Stimulated activated CD4-positive, alpha-beta T cell treated with anti-CD3 and anti-CD28 coated beads, Interleukin-15, amount 100 ng/mL, for 24 hours (primary cell): ENCODE measurements around the gene PRELID2.

Experiments
- DNase-seq: peaks from one replicate; pipeline ENCODE4 v3.0.0-alpha.2; 2020

Gene PRELID2

DNA sequence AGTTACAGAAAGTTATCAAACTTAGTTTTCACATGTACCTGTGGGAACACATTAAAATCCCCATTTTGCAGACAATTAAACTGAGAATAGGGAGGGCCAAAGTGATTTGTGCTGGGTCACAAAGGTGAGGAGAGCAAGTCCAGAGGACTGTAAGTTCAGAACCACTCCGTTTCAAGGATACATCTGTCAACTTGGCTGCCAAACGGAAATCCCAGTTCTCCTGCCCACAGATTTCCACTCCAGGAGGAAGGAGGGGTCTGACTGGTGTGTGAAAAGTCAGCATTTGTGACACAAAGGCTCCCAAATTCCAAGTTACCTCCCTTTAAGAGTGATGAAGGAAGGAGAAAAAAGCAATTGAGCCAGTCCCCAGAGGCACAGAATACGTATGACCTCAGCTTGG is 42.3 kb downstream of the PRELID2 start:
- DNase-seq: no peak

DNA sequence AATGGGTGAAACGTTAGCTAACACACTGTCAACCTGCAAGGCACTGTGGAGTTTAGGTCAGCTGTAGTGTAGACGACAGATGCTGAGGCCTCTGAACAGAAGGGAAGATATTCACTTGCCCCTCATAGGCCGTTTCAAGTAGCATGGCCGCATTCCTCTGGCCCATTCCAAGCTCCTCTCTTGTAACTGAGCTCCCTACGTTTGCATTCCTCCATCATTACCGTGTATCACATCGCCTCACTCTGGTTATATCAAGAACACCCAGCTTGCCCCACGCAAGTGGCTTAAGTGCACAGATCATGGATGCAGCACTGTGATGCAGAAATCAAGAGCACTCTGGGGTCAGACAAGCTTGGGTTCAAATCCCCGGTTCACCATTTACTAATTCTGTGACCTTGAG is 43.3 kb downstream of the PRELID2 start:
- no peak for DNase-seq

DNA sequence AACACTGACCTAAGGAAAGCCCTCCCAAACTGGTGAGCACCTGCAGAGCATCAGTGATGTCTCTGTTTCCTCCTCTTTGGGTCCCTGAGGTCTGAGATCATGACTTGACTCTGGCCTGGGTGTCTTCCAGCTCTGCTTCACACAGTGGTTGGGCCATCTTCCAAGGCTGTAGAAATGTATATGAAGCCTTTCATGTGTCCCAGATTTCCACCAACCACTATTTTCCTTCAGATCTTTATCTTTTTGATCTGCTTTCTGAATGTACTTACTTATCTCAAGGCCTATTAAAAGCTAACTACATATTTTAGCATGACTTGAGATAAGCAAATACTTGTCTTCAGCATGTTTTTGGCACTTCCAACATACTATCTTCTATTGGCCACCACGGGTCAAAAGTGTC is 47.1 kb downstream of the PRELID2 start:
- no peak for DNase-seq

DNA sequence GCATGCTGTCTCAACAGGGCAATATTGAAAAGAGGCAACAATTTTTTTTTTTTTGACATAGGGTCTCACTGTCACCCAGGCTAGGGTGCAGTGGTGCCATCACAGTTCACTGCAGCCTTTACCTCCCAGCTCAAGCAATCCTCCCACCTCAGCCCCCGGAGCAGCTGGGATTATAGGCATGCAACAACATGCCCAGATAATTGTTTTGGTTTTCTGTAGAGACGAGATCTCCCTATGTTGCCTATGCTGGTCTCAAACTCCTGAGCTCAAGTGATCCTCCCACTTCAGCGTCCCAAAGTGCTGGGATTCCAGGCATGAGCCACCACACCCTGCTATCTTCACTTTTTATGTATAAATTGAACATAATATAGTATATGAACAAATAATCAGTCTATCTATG is 47.6 kb downstream of the PRELID2 start:
- DNase-seq: no peak

DNA sequence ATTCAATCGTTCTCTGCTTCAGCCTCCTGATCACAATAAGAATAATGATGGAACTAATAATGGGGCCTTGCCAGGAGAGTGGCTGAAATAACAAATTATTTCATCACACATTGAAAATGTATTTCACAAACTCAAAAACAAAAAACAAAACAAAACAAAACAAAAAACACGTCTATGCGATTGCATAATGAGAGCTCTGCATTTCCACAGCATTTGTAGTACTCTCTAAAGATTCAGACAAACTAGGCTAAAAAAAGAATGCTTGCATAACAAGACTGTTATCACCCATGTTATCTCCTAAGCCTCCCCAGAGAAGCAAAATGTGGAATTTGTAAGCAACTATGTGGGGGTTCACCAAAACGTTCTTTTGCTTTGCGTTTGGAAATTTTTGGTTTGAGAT is 48.1 kb downstream of the PRELID2 start:
- DNase-seq: no peak

DNA sequence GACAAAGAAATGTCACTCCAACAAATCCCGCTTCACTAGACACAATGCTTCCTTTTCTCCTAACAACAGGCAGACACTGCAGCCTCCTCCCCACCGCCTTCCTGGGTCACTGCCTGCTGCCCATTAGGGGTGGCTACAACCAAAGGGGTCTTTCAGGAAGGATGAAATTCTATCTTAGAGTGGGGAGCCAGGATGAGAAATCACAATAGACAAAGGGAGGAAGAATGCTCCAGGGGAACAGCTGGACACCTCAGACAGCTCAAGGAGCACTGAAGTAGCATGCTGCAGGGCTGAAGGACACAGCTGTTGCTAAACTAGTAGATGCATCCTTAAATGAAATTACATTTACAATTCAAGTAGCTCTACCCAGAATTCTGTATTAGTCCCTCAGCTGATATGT is 54.2 kb downstream of the PRELID2 start:
- DNase-seq: no peak

DNA sequence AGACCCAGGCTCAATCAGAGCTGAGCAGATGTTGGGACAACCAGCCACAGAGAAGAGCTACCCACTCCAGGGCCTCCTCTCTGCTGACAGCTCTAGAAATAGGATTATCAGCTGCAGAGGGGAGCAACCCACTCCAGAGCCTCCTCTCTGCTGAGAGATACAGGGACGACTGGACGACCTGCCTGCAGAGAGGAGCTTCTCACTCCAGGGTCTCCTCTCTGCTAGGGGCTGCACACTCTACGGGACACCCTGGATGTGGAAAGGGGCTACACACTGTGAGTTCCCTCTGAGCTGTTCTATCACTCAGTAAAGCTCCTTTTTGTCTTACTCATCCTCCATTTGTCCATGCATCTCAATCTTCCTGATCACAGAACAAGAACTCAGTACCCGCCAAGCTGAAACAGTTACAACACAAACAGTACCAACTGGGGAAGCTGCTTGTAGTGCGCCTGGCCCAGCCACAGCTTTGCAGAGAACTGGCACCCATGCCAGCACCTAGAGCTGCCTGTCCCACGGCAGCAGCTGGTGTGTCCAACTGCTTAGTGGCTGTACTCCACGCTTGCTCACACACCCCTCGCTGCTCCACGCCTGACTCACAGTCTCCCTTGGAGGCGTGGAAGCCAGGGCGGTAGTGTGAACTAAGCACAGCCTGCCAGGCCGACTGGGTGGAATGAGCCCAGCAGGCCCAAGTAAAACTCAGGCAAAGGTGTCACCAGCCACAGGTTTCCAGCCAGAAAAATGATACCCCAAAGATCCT is 56.8 kb downstream of the PRELID2 start:
- DNase-seq: no peak

DNA sequence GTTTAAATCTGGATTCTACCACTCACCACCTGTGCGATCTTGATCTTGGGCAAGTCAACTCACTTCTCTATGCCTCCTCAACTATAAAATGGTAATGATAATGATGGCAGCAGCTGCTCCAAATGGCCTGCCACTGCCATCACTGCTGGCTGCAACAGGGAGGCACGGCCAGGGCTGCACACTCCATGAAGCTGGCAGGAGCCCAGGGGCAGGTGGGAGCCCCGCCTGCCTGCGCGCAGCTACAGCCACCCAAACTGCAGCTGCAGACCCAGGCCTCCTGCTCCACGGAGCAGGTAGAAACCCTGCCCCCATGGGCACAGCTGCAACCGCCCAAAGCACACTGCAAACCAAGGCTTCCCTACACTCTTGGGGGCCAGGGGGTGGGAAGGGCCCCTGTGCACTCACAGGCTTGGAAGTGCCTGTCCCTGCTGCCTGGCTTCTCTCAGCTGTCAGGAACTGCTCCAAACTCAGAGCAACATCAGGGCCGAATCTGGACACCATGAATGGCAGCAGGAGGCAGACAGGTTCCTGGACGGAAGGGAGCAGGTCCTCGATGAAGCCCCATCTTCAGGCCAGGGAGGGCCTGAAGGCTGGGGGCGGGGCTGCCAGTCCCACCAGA is 57.6 kb downstream of the PRELID2 start:
- DNase-seq: no peak

DNA sequence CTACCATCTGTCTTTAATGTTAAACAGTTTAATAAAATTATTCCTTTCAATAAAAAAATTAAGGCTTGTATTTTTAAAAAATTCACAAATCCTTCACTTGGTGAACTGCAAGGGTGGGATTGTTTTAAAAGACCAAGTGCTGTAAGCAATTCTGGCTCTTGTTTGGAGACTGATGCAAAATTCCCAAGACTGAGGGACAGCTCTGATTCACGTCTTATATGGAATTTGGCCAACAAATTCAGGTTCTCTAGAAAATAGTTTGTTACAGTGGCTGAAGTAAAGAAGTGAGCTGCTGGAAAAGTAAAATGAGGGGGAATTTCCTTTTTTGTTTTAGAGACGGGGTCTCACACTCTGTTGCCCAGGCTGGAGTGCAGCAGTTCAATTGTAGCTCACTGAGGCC is 58.3 kb downstream of the PRELID2 start:
- DNase-seq: no peak

DNA sequence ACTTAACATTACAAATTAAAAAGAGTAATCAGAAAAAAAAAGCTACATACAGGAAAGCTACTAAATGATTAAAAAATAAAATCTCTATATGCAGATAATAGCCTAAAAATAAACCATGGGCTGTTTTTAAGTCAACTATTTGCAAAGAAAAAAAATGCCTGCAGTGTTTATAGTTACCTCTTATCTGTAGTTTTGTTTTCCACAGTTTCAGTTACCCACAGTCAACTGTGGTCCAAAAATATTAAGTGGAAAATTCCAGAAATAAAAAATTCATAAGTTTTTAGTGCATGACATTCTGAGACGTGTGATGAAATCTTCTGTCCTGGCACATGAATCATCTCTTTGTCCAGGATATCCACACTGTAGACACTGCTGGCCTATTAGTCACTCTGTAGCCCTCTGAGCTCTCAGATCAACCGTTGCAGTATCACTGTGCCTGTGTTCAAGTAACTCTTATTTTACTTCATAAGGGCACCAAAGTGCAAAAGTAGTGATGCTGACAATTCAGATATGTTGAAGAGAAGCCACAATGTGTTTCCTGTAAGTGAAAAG is 59.2 kb downstream of the PRELID2 start:
- no peak for DNase-seq

DNA sequence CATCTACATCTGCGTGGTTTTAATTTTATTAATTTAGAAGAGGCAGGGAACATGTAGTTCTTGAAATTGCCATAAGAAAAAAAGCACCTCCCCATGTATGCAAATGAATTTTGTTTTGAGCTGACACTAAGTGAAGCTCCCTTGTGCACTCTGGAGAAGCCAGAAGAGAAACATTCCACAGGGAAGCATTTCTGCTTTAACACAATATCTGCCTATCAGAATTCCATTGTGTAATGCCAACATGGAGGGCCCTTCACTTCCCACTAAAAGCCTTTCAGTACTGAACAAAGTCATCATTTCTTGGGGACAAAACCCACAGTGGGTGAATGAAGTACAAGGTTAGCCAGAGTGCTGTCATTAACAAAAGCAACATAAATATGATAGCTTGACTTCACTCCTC is 59.7 kb downstream of the PRELID2 start:
- no peak for DNase-seq

DNA sequence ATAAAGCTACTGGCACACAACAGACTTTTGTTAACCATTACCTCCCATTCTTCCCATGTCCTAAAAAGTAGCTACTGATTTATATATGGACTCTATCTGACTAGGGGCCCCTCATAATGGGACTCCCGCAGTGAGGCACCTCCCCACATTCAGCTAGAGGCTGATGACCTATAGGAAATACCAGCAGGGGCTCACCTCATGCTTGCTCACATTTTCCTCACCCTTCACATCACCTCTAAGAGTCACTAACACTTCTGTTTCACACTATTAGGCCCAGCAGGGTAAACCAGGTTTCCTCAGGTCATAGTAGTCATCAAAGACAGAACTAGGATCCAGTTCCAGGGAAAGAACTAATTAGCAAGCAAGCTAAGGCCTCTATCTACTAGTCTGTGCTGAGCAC is 60.7 kb downstream of the PRELID2 start:
- no peak for DNase-seq

DNA sequence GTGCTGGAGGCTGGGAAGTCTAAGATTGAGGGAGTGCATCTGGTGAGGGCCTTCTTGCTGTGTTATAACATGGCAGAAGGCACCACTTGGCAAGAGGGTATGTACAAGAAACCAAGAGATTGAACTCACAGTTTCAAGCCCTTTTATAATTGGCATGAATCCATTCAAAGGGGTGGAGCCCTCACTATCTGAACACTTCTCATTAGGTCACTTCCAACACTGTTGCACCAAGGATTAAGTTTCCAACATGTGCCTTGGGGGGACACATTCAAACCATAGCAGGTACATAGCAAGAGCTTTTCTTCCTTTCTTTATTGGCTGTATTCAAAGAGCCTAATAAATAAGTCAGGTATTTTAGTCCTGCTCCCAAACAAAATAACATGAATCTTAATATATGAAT is 62.7 kb downstream of the PRELID2 start:
- DNase-seq: no peak

DNA sequence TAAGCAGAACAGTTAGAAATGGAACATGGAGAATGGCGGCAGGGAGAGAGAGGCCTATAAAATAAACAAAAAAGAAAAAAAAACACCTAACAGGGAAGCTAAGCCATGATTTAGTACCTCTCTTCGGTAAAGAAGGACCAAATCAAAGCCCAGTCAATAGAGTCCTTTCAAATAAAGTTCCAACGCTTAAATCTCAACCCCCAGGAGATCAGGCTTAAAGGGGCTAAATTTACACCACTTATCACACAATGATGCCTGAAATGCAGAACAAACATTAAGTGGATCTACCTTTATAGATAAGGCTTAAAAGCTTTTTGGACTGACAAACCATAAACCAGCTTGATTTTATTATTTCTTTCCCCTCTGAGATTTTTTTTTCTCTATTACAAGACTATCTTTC is 66.3 kb downstream of the PRELID2 start:
- DNase-seq: no peak

DNA sequence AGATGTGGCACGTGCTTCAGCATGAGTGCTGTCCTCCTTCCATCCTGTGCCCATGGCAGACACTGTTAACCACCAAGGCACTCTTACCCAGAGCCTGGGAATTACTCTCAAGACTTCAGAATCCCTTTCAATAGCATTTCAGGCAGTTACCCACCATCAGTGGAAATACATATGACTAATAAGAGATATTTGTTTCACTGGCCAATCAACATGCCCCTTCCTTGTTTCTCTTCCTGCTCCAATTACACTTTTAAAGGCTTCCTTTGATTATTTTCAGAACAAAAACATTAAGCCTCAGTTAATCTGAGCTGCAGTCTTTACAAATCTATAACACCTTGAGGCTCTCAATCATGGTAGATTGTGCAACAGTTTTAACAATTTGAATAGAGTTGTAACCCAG is 70.8 kb downstream of the PRELID2 start:
- no peak for DNase-seq

DNA sequence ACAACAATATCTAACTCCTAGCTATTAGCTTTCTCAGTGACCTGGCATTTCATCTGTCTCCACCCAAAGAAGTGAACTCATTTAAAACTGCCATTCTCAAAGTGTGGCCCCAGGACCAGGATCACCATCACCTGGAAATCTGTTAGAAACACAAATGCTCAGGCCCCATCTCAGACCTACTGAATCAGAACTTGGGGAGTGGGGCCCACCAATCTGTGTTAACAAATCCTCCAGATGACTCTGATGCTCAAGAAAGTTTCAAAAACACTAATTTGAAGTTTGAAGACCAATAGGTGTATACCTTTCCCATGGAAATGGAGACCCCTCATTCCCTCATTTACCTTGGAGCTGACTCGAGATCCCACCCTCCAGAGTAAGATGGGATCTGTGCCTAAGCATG is 72.3 kb downstream of the PRELID2 start:
- no peak for DNase-seq

DNA sequence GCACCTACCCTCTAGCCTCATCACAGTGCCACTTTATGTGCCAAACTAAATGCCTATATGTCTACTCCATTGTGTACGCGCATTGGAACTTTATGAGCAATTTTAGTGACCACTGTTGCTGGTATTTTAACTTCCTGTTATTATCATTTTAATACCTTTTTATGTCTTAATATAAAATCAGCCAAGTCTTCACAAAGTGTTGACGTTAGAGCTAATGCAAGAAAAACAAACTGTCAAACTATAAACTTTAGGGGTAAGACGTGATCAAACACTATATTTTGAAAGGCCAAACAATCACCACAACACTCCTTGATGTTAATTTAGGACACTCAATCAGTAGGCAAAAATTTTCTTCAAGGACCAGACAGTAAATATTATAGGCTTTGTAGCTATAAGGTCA is 73.9 kb downstream of the PRELID2 start:
- no peak for DNase-seq

DNA sequence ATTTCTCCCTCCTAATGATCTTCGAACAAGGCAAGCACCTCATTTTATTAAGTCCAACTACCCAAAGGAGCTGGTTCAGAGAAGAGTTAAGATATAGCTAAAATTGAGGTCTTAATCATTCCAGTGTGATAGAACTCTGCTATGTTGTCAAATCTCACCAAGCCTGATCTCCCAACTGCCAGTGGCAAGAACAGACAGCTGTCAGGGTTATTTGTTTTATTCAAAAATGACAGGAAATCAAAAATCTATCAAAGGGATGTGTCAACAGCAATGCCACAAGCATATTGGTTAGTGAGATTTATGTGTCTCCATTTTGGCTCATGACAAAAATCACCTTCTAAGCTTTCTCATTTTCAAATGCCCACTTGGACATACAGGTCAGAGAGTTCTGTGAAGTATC is 74.5 kb downstream of the PRELID2 start:
- no peak for DNase-seq

DNA sequence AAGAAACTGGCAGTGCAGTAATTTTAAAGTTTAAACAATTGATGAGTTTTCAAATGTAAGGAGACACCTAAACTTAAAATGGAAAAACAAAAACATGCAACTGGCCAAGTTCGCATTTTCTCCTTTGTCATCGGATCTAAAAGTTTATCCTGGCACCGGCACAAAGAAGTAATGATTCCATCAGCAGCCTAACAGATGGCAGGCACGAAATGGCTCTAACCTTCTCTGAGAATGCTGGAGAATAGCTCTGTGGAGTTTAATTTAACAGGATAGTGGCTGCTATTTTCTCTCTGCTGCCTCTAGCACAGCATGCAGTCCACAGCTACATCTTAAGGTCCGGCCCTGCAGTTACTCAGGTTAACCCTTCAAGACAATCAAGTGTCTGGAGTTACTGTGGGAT is 82.2 kb downstream of the PRELID2 start:
- no peak for DNase-seq

DNA sequence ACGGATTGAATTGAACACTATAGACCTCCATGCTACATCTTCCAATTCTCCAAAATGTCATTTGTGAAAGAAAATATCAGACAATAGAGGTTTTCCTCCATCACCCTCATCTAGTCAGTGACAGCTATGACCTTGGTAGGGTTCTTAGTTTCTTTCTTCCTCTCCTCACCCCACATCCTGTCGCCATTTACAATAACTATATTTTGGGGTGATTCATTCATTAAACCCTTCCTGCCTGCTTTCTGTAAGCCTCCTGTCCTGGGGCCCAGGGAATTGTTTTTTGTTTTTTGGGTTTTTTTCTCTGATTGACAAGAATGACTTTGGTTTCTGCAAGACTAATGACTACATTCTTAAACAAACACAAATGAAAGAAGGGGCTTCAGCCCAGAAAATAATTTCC is 82.6 kb downstream of the PRELID2 start:
- DNase-seq: no peak

DNA sequence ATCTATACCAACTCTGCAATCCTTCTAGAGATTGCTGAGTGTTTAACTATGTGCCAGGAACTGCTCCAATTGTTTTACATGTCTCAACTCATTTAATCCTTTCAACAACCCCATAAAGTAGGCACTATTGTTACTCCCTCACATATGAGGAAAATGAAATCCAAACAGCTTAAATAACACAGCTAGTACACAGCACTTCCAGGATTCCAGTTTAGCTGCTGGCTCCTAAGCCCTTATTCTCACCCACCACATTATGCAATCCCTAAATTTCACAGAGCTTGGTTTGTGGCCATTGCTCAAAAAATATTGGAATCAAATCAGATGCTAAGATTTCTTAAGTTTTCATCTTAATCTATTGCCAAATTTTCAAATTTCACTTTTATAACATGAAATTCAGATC is 84.9 kb downstream of the PRELID2 start:
- no peak for DNase-seq

DNA sequence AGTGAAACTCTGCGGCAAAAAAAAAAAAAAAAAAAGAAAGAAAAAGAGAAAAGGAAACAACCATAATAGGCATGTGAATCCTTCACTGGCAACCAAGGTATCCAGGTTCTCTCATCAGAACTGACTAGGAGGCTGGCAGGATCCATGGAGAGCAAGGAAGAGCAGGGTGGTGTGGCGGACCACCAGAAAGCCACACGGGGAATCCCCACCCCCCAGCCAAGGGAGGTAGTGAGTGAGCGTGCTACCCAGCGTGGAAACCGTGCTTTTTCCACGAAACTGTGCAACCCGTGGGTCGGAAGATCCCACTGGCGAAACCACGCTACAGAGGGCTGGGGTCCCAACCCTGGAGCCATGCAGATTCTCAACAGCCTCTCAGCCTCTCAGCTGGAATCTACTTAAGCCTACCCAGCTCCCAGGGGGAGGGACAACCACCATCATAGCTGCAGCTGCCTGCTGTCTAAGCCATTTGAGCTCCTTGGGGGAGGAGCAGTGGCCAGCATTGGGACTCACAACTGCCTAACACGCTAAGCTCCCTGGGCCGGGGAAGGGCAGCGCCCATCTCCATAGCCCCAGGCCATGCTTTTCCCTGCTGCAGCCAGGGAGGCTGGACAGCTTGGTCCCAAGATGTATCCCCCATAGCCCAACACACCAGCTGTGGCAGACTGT is 91.6 kb downstream of the PRELID2 start:
- DNase-seq: no peak

DNA sequence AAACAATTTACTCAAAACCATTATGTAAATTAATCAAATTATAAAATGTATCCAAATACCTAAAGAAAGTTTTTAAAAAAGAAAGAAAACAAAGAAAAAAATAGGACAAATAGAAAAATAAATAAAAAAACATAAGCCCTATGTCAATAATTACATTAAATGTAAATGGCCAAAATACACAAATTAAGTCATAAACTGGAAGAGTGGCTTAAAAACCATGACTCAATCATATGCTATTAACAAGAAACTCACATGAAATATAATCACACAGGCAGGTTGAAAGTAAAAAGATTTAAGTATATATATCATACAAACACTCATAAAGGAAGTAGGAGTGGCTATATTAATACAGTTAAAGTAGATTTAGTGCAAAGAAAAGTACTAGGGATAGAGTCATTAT is 95.3 kb downstream of the PRELID2 start:
- no peak for DNase-seq

DNA sequence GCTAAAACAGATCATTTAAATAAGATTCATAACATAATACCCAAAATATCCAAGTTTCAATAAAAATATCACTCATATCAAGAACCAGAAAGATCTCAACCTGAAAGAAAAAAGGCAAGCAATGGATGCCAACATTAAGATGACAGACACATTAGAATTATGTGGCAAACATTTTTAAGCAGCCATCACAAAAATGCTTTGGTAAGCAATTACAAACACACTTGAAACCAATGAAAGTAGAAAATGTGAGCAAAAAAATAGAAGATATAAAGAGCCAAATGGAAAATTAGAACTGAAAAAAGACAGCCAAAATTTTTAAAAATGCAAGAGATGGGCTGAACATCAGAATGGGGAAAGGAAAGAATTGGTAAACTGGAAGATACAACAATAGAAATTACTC is 96.9 kb downstream of the PRELID2 start:
- no peak for DNase-seq
